ENCODE data around the gene KIF26B. TPM values are rescaled to one million over a fixed set of nuclear protein-coding genes. Genes with fewer than 3 reads are reported as not detected.

KIF26B gene
- polyA plus RNA-seq, 1 donor from 2014 or later: 6.3 TPM

DNA sequence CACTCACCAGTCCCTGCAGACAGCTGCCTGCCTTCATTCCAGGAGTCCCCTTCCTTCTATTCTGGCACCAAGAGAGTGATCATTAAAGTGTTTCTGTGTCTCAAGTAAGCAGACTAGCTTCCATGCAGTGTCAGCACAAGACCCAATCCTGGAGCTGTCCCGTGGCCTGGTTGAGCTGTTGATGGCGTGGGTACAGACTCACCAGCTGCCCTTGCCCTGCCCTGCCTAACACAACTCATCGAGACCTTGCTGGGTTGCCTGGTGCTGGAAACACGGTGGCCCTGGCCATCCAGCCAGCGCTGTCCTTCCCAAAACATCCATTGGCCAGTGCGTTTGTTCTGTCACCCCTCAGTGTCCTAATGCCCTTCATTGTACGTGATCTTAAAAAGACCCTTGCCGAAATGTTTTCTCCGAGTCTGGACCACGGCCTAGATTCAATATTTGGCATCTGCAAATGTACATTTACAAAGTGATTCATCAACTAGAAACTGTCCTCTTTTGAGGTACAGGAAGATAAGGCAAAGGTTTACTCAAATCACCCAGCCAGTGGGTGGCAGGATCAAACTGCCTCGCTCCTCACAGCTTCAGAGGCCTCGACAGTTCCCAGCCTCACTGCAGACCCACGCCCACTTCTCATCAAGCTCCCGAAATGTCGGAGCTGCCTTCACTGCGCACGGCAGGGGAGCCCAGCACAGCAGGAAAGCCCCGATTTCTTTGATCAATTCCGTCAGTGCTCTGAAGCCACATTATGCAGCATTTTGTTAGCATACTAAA is 494.2 kb downstream of the KIF26B start:
- no peaks in the 10 kb centered on the region for H3K79me2 ChIP-seq (replicated peaks; ENCODE audit: insufficient read depth, low read length)
- no peak overlapping the region for H3K4me3 ChIP-seq (ENCODE audit: low read length)
- no peaks in the 10 kb centered on the region for H3F3A ChIP-seq (ENCODE audit: insufficient read depth, low read length, poor library complexity, severe bottlenecking)
- H3K4me2 ChIP-seq (ENCODE audit: low read length): no peak overlapping the region
- no peak for TF ChIP-seq EZH2 (IDR thresholded peaks at IDR 0.05; ENCODE audit: borderline replicate concordance, insufficient read depth, low read length, poor library complexity, severe bottlenecking)
- no peak for TF ChIP-seq RAD21 (conservative IDR thresholded peaks at IDR 0.05)
- no peak for TF ChIP-seq MXI1 (conservative IDR thresholded peaks at IDR 0.05; ENCODE audit: poor library complexity, severe bottlenecking)
- TF ChIP-seq, protein P1, sequence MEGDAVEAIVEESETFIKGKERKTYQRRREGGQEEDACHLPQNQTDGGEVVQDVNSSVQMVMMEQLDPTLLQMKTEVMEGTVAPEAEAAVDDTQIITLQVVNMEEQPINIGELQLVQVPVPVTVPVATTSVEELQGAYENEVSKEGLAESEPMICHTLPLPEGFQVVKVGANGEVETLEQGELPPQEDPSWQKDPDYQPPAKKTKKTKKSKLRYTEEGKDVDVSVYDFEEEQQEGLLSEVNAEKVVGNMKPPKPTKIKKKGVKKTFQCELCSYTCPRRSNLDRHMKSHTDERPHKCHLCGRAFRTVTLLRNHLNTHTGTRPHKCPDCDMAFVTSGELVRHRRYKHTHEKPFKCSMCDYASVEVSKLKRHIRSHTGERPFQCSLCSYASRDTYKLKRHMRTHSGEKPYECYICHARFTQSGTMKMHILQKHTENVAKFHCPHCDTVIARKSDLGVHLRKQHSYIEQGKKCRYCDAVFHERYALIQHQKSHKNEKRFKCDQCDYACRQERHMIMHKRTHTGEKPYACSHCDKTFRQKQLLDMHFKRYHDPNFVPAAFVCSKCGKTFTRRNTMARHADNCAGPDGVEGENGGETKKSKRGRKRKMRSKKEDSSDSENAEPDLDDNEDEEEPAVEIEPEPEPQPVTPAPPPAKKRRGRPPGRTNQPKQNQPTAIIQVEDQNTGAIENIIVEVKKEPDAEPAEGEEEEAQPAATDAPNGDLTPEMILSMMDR (IDR thresholded peaks at IDR 0.05; ENCODE audit: poor library complexity, severe bottlenecking): peak; percentile 20
- peak; percentile 19 for TF ChIP-seq POLR2AphosphoS5 (IDR thresholded peaks at IDR 0.05)
- TF ChIP-seq EP300 (conservative IDR thresholded peaks at IDR 0.05; ENCODE audit: poor library complexity, severe bottlenecking): no peak
- TF ChIP-seq, protein P2, sequence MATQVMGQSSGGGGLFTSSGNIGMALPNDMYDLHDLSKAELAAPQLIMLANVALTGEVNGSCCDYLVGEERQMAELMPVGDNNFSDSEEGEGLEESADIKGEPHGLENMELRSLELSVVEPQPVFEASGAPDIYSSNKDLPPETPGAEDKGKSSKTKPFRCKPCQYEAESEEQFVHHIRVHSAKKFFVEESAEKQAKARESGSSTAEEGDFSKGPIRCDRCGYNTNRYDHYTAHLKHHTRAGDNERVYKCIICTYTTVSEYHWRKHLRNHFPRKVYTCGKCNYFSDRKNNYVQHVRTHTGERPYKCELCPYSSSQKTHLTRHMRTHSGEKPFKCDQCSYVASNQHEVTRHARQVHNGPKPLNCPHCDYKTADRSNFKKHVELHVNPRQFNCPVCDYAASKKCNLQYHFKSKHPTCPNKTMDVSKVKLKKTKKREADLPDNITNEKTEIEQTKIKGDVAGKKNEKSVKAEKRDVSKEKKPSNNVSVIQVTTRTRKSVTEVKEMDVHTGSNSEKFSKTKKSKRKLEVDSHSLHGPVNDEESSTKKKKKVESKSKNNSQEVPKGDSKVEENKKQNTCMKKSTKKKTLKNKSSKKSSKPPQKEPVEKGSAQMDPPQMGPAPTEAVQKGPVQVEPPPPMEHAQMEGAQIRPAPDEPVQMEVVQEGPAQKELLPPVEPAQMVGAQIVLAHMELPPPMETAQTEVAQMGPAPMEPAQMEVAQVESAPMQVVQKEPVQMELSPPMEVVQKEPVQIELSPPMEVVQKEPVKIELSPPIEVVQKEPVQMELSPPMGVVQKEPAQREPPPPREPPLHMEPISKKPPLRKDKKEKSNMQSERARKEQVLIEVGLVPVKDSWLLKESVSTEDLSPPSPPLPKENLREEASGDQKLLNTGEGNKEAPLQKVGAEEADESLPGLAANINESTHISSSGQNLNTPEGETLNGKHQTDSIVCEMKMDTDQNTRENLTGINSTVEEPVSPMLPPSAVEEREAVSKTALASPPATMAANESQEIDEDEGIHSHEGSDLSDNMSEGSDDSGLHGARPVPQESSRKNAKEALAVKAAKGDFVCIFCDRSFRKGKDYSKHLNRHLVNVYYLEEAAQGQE (IDR thresholded peaks at IDR 0.05; ENCODE audit: borderline replicate concordance): no peak
- no peak for TF ChIP-seq TAF1 (IDR thresholded peaks at IDR 0.05; ENCODE audit: low read depth)
- no peak for TF ChIP-seq SMC3 (conservative IDR thresholded peaks at IDR 0.05; ENCODE audit: poor library complexity)
- H3K9ac ChIP-seq (ENCODE audit: low read length): no peak overlapping the region
- H3K9me3 ChIP-seq (ENCODE audit: low read length): no peaks in the 10 kb centered on the region
- H3K36me3 ChIP-seq (ENCODE audit: insufficient read depth, low read length): no peaks in the 10 kb centered on the region
- no peak overlapping the region for H2AFZ ChIP-seq (ENCODE audit: low read depth, low read length)
- no peaks in the 10 kb centered on the region for H3K27me3 ChIP-seq (ENCODE audit: insufficient read depth, low read depth, low read length)
- no peak overlapping the region for H3K27ac ChIP-seq (ENCODE audit: low read length)
- H3K9me2 ChIP-seq (ENCODE audit: insufficient read depth, low read length): no peaks in the 10 kb centered on the region
- H4K20me1 ChIP-seq (ENCODE audit: insufficient read depth): no peaks in the 10 kb centered on the region

DNA sequence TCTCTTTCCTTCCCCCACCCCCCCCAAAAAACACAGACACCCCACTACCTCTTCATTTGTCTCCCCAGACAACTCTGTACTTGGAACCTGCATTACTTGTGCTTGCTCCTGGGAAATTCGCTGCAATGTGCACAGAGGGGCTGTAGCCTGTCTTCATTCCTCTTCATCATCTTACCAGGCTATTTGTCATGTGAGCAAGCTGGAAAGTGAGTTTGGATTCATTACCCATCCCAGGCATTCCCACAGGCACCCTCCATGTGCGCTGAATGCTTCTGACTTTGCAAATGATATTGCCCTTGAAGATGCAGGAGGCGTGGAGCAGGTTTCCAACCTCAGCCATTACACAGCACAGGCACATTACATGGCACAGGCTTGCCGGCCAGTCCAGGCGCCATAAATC is 494.9 kb downstream of the KIF26B start:
- no peaks in the 10 kb centered on the region for H3K27me3 ChIP-seq (ENCODE audit: insufficient read depth, low read depth, low read length)
- H3K9me3 ChIP-seq (ENCODE audit: low read length): no peaks in the 10 kb centered on the region
- H3K9me2 ChIP-seq (ENCODE audit: insufficient read depth, low read length): no peaks in the 10 kb centered on the region
- H3K79me2 ChIP-seq (replicated peaks; ENCODE audit: insufficient read depth, low read length): no peaks in the 10 kb centered on the region
- no peak overlapping the region for H3K4me2 ChIP-seq (ENCODE audit: low read length)
- no peak for TF ChIP-seq EZH2 (IDR thresholded peaks at IDR 0.05; ENCODE audit: borderline replicate concordance, insufficient read depth, low read length, poor library complexity, severe bottlenecking)
- TF ChIP-seq, protein P1 (IDR thresholded peaks at IDR 0.05; ENCODE audit: poor library complexity, severe bottlenecking): no peak
- TF ChIP-seq MXI1 (conservative IDR thresholded peaks at IDR 0.05; ENCODE audit: poor library complexity, severe bottlenecking): no peak
- TF ChIP-seq TAF1 (IDR thresholded peaks at IDR 0.05; ENCODE audit: low read depth): no peak
- no peak overlapping the region for H2AFZ ChIP-seq (ENCODE audit: low read depth, low read length)
- no peak overlapping the region for H3K4me3 ChIP-seq (ENCODE audit: low read length)
- no peaks in the 10 kb centered on the region for H3K36me3 ChIP-seq (ENCODE audit: insufficient read depth, low read length)
- H4K20me1 ChIP-seq (ENCODE audit: insufficient read depth): no peaks in the 10 kb centered on the region
- H3K9ac ChIP-seq (ENCODE audit: low read length): no peak overlapping the region
- H3K27ac ChIP-seq (ENCODE audit: low read length): peak overlapping the region; percentile 36
- H3F3A ChIP-seq (ENCODE audit: insufficient read depth, low read length, poor library complexity, severe bottlenecking): no peaks in the 10 kb centered on the region

Data from neural cell (in vitro differentiated cells).